Astrocyte (in vitro differentiated cells and primary cell): Measurements from ENCODE around the gene SH2D4B.
"Not testable (repeated sequence)": the region's sequence is repeated elsewhere in the genome, so short reads cannot be mapped to it uniquely, and the experiment has no call there.

Experiments
- EZH2 ChIP-seq: IDR thresholded peaks from 2 replicates; pipeline ENCODE4 v1.6.1; 2012; ENCODE audit warnings: mild to moderate bottlenecking, low read length, inconsistent platforms; ENCODE audit not compliant: insufficient read depth
- TF ChIP-seq, protein P1 (sequence below): IDR thresholded peaks from 2 replicates; pipeline ENCODE4 v1.5.1; 2011; ENCODE audit warnings: low read depth, mild to moderate bottlenecking, inconsistent platforms, low read length, moderate library complexity; ENCODE audit not compliant: insufficient read depth

DNA sequence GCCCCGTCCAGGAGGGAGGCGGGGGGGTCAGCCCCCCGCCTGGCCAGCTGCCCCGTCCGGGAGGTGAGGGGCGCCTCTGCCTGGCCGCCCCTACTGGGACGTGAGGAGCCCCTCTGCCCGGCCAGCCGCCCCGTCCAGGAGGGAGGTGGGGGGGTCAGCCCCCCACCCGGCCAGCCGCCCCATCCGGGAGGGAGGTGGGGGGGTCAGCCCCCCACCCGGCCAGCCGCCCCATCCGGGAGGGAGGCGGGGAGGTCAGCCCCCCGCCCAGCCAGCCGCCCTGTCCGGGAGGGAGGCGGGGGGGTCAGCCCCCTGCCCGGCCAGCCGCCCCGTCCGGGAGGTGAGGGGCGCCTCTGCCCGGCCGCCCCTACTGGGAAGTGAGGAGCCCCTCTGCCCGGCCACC, 3.1 kb upstream of the SH2D4B start:
- TF ChIP-seq, protein P1, sequence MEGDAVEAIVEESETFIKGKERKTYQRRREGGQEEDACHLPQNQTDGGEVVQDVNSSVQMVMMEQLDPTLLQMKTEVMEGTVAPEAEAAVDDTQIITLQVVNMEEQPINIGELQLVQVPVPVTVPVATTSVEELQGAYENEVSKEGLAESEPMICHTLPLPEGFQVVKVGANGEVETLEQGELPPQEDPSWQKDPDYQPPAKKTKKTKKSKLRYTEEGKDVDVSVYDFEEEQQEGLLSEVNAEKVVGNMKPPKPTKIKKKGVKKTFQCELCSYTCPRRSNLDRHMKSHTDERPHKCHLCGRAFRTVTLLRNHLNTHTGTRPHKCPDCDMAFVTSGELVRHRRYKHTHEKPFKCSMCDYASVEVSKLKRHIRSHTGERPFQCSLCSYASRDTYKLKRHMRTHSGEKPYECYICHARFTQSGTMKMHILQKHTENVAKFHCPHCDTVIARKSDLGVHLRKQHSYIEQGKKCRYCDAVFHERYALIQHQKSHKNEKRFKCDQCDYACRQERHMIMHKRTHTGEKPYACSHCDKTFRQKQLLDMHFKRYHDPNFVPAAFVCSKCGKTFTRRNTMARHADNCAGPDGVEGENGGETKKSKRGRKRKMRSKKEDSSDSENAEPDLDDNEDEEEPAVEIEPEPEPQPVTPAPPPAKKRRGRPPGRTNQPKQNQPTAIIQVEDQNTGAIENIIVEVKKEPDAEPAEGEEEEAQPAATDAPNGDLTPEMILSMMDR: not testable (repeated sequence)
- not testable (repeated sequence) for TF ChIP-seq EZH2
